SH-SY5Y (cell line): ENCODE data around the gene TPRN.

Source experiments
- GATA2 ChIP-seq: IDR thresholded peaks from 2 replicates; pipeline ENCODE4 v1.6.1; 2011; ENCODE audit warnings: mild to moderate bottlenecking, low read depth, low read length
- GATA3 ChIP-seq: IDR thresholded peaks from 2 replicates; pipeline ENCODE4 v1.6.1; 2011; ENCODE audit warnings: low read depth, mild to moderate bottlenecking, low read length, moderate library complexity

DNA sequence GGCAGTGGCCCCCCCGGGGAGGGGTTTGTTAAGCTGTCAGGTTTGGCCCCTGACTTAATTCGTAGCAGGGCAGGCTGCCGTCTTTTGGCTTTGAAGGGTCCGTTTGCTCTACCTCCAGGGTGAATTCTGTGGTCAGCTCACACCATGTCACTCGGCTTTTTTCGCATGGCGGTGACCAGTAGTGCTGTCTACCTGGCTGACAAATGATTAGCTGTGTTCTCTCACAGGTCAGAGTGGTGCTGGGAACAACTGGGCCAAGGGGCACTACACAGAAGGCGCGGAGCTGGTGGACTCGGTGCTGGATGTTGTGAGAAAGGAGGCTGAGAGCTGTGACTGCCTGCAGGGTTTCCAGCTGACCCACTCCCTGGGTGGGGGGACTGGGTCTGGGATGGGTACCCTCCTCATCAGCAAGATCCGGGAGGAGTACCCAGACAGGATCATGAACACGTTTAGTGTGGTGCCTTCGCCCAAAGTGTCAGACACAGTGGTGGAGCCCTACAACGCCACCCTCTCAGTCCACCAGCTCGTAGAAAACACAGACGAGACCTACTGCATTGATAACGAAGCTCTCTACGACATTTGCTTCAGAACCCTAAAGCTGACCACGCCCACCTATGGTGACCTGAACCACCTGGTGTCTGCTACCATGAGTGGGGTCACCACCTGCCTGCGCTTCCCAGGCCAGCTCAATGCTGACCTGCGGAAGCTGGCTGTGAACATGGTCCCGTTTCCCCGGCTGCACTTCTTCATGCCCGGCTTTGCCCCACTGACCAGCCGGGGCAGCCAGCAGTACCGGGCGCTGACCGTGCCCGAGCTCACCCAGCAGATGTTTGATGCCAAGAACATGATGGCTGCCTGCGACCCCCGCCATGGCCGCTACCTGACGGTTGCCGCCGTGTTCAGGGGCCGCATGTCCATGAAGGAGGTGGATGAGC is 42.0 kb upstream of the TPRN start:
- no peak for TF ChIP-seq GATA3
- TF ChIP-seq GATA2 = no peak
